CD4-positive, alpha-beta T cell treated with Interleukin-12 subunit alpha and Interleukin-12 subunit beta, for 1 hour (primary cell): ENCODE data around the gene SUDS3.

Experiments
- DNase-seq: peaks from one replicate; pipeline ENCODE4 v3.0.0-alpha.2; 2020

SUDS3 gene

DNA sequence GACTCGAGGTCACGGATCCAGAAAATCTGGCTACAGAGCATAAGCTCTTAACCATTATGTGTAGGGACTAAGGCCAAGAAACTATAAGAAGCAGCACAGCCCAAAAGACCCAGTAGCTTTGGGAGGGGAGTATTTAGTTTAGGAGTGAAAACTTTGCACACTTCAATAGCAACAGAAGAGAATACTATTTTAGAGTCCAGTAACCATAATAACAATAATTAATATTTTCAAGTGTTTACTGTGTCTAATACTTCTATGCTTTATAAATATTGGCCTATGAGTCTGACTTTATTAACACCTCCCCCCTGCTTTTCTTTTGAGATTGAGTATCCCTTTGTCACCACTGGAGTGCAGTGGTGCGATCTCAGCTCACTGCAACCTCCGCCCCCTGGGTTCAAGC lies 82.8 kb downstream of the SUDS3 start:
- DNase-seq = no peak

DNA sequence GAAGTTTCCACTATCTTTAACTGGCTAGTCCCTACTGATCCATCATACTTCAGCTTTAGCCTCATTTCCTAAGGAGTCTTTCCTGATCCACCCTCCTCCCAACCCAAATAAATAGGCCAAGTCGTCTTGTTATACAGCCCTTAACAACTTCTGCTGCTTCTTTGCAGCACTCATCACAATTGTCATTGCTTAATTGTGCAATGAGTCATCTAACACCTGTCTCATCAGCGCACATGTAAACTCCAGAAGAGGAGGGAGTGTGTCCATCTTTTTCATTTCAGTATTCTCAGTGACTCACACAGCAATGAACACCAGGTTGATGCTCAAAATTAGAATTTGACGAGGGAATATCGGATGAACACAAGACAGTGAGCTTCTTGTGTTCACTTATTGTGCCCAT lies 87.3 kb downstream of the SUDS3 start:
- no peak for DNase-seq

DNA sequence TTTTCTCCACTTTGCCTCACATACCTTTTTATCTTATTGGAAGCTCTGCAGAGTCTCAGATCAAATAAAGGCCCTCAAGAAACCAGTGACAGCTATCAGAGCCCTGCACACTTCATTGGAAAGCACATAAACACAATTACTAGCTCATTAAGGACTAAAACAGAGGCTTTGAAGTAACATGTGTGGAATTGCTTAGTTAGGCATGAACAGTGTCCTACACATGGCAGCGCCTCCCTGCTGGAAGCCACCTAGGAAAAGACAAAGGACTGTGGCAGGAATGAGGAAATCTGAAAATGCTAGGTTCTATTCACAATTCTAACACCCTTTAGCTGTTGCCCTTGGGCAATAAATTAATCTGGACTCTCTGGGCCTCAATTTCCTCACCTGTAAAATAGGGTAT lies 89.4 kb downstream of the SUDS3 start:
- no peak for DNase-seq
